IMR-90 (cell line): Measurements from ENCODE around the gene MBL2. TPM values are rescaled to one million over a fixed set of nuclear protein-coding genes. Genes with fewer than 3 reads are reported as not detected.

Experiments used
- ATAC-seq: fragments of 200-7000 bp; cut with Tn5 transposase; 2 replicates; pipeline ENCODE4 v1.9.1; 2020; ENCODE audit warnings: low read depth, mild to moderate bottlenecking, moderate library complexity
- BruUV-seq: library from RNA; stranded (reverse); fragments of 400-500 nt; replicated peaks from 2 replicates; lab custom pipeline; 2021; lab: Mats Ljungman, UMichigan
- CTCF ChIA-PET: fragments of 300-600 bp; formaldehyde crosslinking; extraction: SDS; loops from one replicate; lab custom pipeline; 2021; ENCODE audit warnings: antibody characterized with exemption; lab: Yijun Ruan, JAX
- POLR2A ChIA-PET: fragments of 300-600 bp; sonication (Branson Sonifier 250); formaldehyde crosslinking; loops from one replicate; lab custom pipeline; 2022; ENCODE audit warnings: antibody characterized with exemption; ENCODE audit not compliant: unreplicated experiment; lab: Charles Lee
- DNase-seq: peaks from one replicate; pipeline ENCODE4 v3.0.0; 2013
- H2AFZ ChIP-seq: replicated peaks from 2 replicates; pipeline ENCODE3; 2013; ENCODE audit warnings: low read length, mild to moderate bottlenecking; ENCODE audit not compliant: poor library complexity
- H2AK5ac ChIP-seq: 2 replicates; pipeline ENCODE4 v1.6.1; 2013; ENCODE audit warnings: low read depth, low read length, inconsistent platforms
- H2AK9ac ChIP-seq: replicated peaks from 2 replicates; pipeline ENCODE3; 2013; ENCODE audit warnings: mild to moderate bottlenecking, low read depth, low read length, moderate library complexity; ENCODE audit not compliant: poor library complexity
- H2BK120ac ChIP-seq: 2 replicates; pipeline ENCODE4 v1.6.1; 2013; ENCODE audit warnings: low read depth, low read length, inconsistent platforms
- H2BK15ac ChIP-seq: 3 replicates; pipeline ENCODE4 v1.6.1; 2013; ENCODE audit warnings: low read depth, low read length, inconsistent platforms
- H2BK20ac ChIP-seq: 2 replicates; pipeline ENCODE4 v1.6.1; 2013; ENCODE audit warnings: low read depth, mild to moderate bottlenecking, inconsistent platforms, low read length, moderate library complexity
- H2BK5ac ChIP-seq: 2 replicates; pipeline ENCODE4 v1.6.1; 2013; ENCODE audit warnings: mild to moderate bottlenecking, low read depth, low read length, inconsistent platforms; ENCODE audit not compliant: poor library complexity, severe bottlenecking
- H3K14ac ChIP-seq: replicated peaks from 2 replicates; pipeline ENCODE4 v1.6.1; 2013; ENCODE audit warnings: low read depth, low read length, inconsistent platforms
- H3K18ac ChIP-seq: 2 replicates; pipeline ENCODE4 v1.6.1; 2013; ENCODE audit warnings: low read depth, low read length, control low read depth
- H3K23ac ChIP-seq: 2 replicates; pipeline ENCODE4 v1.6.1; 2013; ENCODE audit warnings: low read depth, low read length, inconsistent platforms
- H3K27ac ChIP-seq: 2 replicates; pipeline ENCODE4 v1.5.1; 2013; ENCODE audit warnings: mild to moderate bottlenecking, control low read depth, low read length; ENCODE audit not compliant: insufficient read depth
- H3K27me3 ChIP-seq: 2 replicates; pipeline ENCODE4 v1.6.1; 2013; ENCODE audit warnings: low read length; ENCODE audit not compliant: control insufficient read depth, insufficient read depth
- H3K36me3 ChIP-seq: 2 replicates; pipeline ENCODE4 v1.6.1; 2013; ENCODE audit warnings: low read length, mixed read lengths; ENCODE audit not compliant: control insufficient read depth, insufficient read depth
- H3K4ac ChIP-seq: 2 replicates; pipeline ENCODE4 v1.6.1; 2013; ENCODE audit warnings: low read depth, low read length, inconsistent platforms
- H3K4me1 ChIP-seq: 2 replicates; pipeline ENCODE4 v1.6.1; 2013; ENCODE audit warnings: low read length, mixed read lengths; ENCODE audit not compliant: control insufficient read depth, insufficient read depth
- H3K4me2 ChIP-seq: 2 replicates; pipeline ENCODE4 v1.6.1; 2013; ENCODE audit warnings: low read depth, mild to moderate bottlenecking, control low read depth, low read length, moderate library complexity
- H3K4me3 ChIP-seq: 2 replicates; pipeline ENCODE4 v1.5.1; 2013; ENCODE audit warnings: low read depth, mild to moderate bottlenecking, control low read depth, low read length, moderate library complexity; ENCODE audit not compliant: insufficient read depth
- H3K56ac ChIP-seq: 2 replicates; pipeline ENCODE4 v1.6.1; 2013; ENCODE audit warnings: low read length, inconsistent platforms; ENCODE audit not compliant: insufficient read depth; ENCODE audit errors: extremely low read depth
- H3K79me1 ChIP-seq, 2 experiments: 2 replicates each; pipeline ENCODE4 v1.6.1; 2013; ENCODE audit warnings: low read length in 2 of 2, inconsistent platforms in 1 of 2, low read depth in 1 of 2
- H3K9ac ChIP-seq: 2 replicates; pipeline ENCODE4 v1.6.1; 2013; ENCODE audit warnings: low read depth, low read length, control low read depth
- H3K9me1 ChIP-seq: 2 replicates; pipeline ENCODE4 v1.6.1; 2013; ENCODE audit warnings: low read length, inconsistent platforms; ENCODE audit not compliant: insufficient read depth
- H3K9me3 ChIP-seq: 2 replicates; pipeline ENCODE4 v1.6.1; 2013; ENCODE audit warnings: low read length; ENCODE audit not compliant: control insufficient read depth, insufficient read depth
- H4K20me1 ChIP-seq: 2 replicates; pipeline ENCODE4 v1.6.1; 2013; ENCODE audit warnings: low read length, inconsistent platforms; ENCODE audit not compliant: insufficient read depth
- H4K5ac ChIP-seq: 2 replicates; pipeline ENCODE4 v1.6.1; 2013; ENCODE audit warnings: mild to moderate bottlenecking, low read depth, low read length, control low read depth
- H4K8ac ChIP-seq, 2 experiments: 2 replicates each; pipeline ENCODE4 v1.6.1; 2013; ENCODE audit warnings: low read depth in 2 of 2, low read length in 2 of 2, control low read depth in 1 of 2, inconsistent platforms in 1 of 2
- H4K91ac ChIP-seq: 2 replicates; pipeline ENCODE4 v1.6.1; 2013; ENCODE audit warnings: low read depth, low read length, inconsistent platforms; ENCODE audit not compliant: insufficient read depth
- BHLHE40 ChIP-seq: fragments of 150-350 bp; IDR thresholded peaks from 2 replicates; pipeline ENCODE4 v1.6.1; 2016; ENCODE audit warnings: mild to moderate bottlenecking, low read depth, low read length
- CEBPB ChIP-seq: IDR thresholded peaks from 2 replicates; pipeline ENCODE4 v1.6.1; 2012; ENCODE audit warnings: low read depth, low read length, improper control_type of control experiment
- CHD1 ChIP-seq: IDR thresholded peaks from 2 replicates; pipeline ENCODE4 v1.6.1; 2012; ENCODE audit warnings: low read depth, low read length, improper control_type of control experiment
- FOS ChIP-seq: fragments of 150-350 bp; IDR thresholded peaks from 2 replicates; pipeline ENCODE4 v1.6.1; 2016; ENCODE audit warnings: low read depth, low read length
- MAFK ChIP-seq: IDR thresholded peaks from 2 replicates; pipeline ENCODE4 v1.6.1; 2012; ENCODE audit warnings: low read depth, low read length, improper control_type of control experiment
- MAZ ChIP-seq: IDR thresholded peaks from 2 replicates; pipeline ENCODE4 v1.6.1; 2012; ENCODE audit warnings: low read depth, mild to moderate bottlenecking, low read length, improper control_type of control experiment, moderate library complexity, borderline replicate concordance
- NFE2L2 ChIP-seq: fragments of 150-350 bp; IDR thresholded peaks from 2 replicates; pipeline ENCODE4 v1.6.1; 2016; ENCODE audit warnings: low read depth, mild to moderate bottlenecking, low read length
- RAD21 ChIP-seq: IDR thresholded peaks from 2 replicates; pipeline ENCODE4 v1.6.1; 2012; ENCODE audit warnings: low read length, improper control_type of control experiment
- RCOR1 ChIP-seq: IDR thresholded peaks from 2 replicates; pipeline ENCODE4 v1.6.1; 2012; ENCODE audit warnings: mild to moderate bottlenecking, low read length, improper control_type of control experiment; ENCODE audit not compliant: insufficient replicate concordance
- RFX5 ChIP-seq: IDR thresholded peaks from 2 replicates; pipeline ENCODE4 v1.8.0; 2012; ENCODE audit warnings: low read depth, mild to moderate bottlenecking, low read length, moderate library complexity
- SMC3 ChIP-seq: fragments of 150-350 bp; IDR thresholded peaks from 2 replicates; pipeline ENCODE4 v1.6.1; 2016; ENCODE audit warnings: low read depth, mild to moderate bottlenecking, antibody characterized with exemption, low read length, moderate library complexity
- WGBS, 2 experiments: methylation state at CpG; one replicate each; pipeline versions ENCODE4 v1.1.5 to v1.1.7; 2013; ENCODE audit warnings: missing lambda C conversion rate in 2 of 2; ENCODE audit not compliant: insufficient read length in 1 of 2; ENCODE audit errors: extremely low coverage in 2 of 2; 5-methylcytosine and 5-hydroxymethylcytosine counted together
- dilution Hi-C: fragments of 300-500 bp; cut with HindIII; formaldehyde crosslinking; loops from one replicate; pipeline ENCODE4 v1.14.3; 2018; ENCODE audit warnings: low sequenced_read_pairs; ENCODE audit not compliant: unreplicated experiment
- in situ Hi-C: fragments of 300-500 bp; cut with MboI; formaldehyde crosslinking; loops from 3 replicates; pipeline ENCODE4 v1.14.3; 2019; ENCODE audit warnings: low sequenced_read_pairs, inconsistent platforms, mixed read lengths
- intact Hi-C: fragments of 100-400 bp; cut with micrococcal nuclease; formaldehyde crosslinking; loops from 2 replicates; pipeline ENCODE4 v1.10.0; 2022
- polyA plus RNA-seq, 3 experiments: library from polyadenylated mRNA; depleted of rRNA; stranded (reverse); fragments of >200 nt; gene quantifications; 2 replicates each; pipeline ENCODE4 v1.2.3, GENCODE V29; 2012; ENCODE audit warnings: low replicate concordance in 1 of 3
- total RNA-seq: library from RNA; depleted of rRNA; stranded (reverse); fragments of >200 nt; gene quantifications from 2 replicates; pipeline ENCODE4 v1.2.3, GENCODE V29; 2012
- TF ChIP-seq, protein P1 (sequence below): conservative IDR thresholded peaks from 2 replicates; pipeline ENCODE4 v1.5.1; 2012; ENCODE audit warnings: mild to moderate bottlenecking, low read depth, low read length, improper control_type of control experiment
- TF ChIP-seq, protein P2 (sequence below): fragments of 150-350 bp; IDR thresholded peaks from 2 replicates; pipeline ENCODE4 v1.6.1; 2017; ENCODE audit warnings: mild to moderate bottlenecking, antibody characterized with exemption, low read length, low read depth

MBL2 gene
- total and polyA plus RNA-seq, 2 of the 4 experiments (the other 2 are of a cell fraction), result not detected

DNA sequence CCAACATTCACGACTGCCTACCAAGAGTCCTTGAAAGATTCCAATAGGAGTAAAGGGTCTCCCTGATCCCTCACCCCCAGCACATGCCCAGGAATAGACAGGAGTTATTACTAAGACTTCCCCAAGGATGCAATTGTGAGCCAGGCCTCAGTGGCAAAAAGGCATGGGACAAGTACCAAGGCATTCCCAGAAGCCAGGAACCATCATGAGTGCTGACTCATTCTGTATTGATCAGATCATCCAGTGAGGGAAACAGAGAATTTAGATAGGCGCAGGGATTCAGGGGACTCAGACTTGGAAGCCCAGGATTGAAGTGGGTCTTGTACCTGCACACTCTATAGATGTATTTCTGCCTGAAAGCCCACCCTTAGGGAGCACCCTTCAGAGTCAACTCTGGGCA lies 21.2 kb downstream of the MBL2 start:
- DNase-seq, result no peak
- 64% methylated on average over 2 of the region's 2 CpGs; no CpG with 5 or more reads in 1 of the 2 experiments for WGBS, 2 experiments
- Histone ChIP-seq H2BK5ac (no peak overlapping the region), H3K9me3 (no peaks in the 10 kb centered on the region), H4K8ac (no peak overlapping the region), H4K5ac (no peak overlapping the region), H3K27me3 (peaks cover 2% of the 10 kb centered on the region), H2BK20ac (no peak overlapping the region), H3K4me1 (peaks cover 3% of the 10 kb centered on the region; the same call in 1 of the 2 replicates), H4K20me1 (no peaks in the 10 kb centered on the region), H3K56ac (no peak overlapping the region), H3K9ac (no peak overlapping the region), H3K18ac (no peak overlapping the region), H2AFZ (no peak overlapping the region), H4K91ac (no peak overlapping the region), H3K79me1 (no peaks in the 10 kb centered on the region), H2AK5ac (no peak overlapping the region), H3K4me2 (no peak overlapping the region), H3K4ac (no peak overlapping the region), H3K9me1 (no peaks in the 10 kb centered on the region), H2BK15ac (no peak overlapping the region), H3K36me3 (no peaks in the 10 kb centered on the region), H3K14ac (no peak overlapping the region), H3K27ac (no peak overlapping the region), H3K4me3 (no peak overlapping the region), H2AK9ac (no peak overlapping the region), H2BK120ac (no peak overlapping the region), H3K23ac (no peak overlapping the region)
- in situ Hi-C loops (no loop called here), intact Hi-C loops (no loop called here), dilution Hi-C loops (no loop called here)
- ChIA-PET CTCF (no interaction called here), POLR2A (no interaction called here)
- TF ChIP-seq RAD21 (no peak), FOS (no peak), MAZ (no peak), RFX5 (no peak), NFE2L2 (no peak), MAFK (no peak), CHD1 (no peak), SMC3 (no peak), CEBPB (no peak), RCOR1 (no peak), BHLHE40 (no peak)
- TF ChIP-seq, protein P1, sequence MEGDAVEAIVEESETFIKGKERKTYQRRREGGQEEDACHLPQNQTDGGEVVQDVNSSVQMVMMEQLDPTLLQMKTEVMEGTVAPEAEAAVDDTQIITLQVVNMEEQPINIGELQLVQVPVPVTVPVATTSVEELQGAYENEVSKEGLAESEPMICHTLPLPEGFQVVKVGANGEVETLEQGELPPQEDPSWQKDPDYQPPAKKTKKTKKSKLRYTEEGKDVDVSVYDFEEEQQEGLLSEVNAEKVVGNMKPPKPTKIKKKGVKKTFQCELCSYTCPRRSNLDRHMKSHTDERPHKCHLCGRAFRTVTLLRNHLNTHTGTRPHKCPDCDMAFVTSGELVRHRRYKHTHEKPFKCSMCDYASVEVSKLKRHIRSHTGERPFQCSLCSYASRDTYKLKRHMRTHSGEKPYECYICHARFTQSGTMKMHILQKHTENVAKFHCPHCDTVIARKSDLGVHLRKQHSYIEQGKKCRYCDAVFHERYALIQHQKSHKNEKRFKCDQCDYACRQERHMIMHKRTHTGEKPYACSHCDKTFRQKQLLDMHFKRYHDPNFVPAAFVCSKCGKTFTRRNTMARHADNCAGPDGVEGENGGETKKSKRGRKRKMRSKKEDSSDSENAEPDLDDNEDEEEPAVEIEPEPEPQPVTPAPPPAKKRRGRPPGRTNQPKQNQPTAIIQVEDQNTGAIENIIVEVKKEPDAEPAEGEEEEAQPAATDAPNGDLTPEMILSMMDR, result no peak
- TF ChIP-seq, protein P2, sequence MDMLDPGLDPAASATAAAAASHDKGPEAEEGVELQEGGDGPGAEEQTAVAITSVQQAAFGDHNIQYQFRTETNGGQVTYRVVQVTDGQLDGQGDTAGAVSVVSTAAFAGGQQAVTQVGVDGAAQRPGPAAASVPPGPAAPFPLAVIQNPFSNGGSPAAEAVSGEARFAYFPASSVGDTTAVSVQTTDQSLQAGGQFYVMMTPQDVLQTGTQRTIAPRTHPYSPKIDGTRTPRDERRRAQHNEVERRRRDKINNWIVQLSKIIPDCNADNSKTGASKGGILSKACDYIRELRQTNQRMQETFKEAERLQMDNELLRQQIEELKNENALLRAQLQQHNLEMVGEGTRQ, result no peak
- ATAC-seq, result no peak
- BruUV-seq, result no TSS peak
